Measurements from ENCODE around the gene EEIG1. TPM values are rescaled to one million over a fixed set of nuclear protein-coding genes. Genes with fewer than 3 reads are reported as not detected.

The EEIG1 gene
- total and polyA plus RNA-seq, 9 of the 15 experiments (the other 6 are each of a cell fraction or from before 2014, with no cell fraction given), result 0.17 to 16.7 (median 3.6) TPM

DNA sequence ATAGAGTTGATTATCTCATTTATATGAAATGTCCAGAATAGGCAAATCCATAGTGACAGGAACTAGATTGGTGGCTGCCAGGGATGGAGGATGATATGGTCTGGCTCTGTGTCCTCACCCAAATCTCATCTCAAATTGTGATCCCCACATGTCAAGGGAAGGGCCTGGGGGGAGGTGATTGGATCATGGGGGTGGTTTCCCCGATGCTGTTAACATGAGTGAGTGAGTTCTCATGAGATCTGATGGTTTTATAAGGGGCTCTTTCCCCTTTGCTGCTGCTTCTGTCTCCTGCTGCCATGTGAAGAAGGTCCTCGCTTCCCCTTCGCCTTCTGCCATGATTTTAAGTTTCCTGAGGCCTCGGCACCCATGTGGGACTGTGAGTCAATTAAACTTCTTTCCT, 21.4 kb downstream of the EEIG1 start (continued):
- TF ChIP-seq, protein P1, sequence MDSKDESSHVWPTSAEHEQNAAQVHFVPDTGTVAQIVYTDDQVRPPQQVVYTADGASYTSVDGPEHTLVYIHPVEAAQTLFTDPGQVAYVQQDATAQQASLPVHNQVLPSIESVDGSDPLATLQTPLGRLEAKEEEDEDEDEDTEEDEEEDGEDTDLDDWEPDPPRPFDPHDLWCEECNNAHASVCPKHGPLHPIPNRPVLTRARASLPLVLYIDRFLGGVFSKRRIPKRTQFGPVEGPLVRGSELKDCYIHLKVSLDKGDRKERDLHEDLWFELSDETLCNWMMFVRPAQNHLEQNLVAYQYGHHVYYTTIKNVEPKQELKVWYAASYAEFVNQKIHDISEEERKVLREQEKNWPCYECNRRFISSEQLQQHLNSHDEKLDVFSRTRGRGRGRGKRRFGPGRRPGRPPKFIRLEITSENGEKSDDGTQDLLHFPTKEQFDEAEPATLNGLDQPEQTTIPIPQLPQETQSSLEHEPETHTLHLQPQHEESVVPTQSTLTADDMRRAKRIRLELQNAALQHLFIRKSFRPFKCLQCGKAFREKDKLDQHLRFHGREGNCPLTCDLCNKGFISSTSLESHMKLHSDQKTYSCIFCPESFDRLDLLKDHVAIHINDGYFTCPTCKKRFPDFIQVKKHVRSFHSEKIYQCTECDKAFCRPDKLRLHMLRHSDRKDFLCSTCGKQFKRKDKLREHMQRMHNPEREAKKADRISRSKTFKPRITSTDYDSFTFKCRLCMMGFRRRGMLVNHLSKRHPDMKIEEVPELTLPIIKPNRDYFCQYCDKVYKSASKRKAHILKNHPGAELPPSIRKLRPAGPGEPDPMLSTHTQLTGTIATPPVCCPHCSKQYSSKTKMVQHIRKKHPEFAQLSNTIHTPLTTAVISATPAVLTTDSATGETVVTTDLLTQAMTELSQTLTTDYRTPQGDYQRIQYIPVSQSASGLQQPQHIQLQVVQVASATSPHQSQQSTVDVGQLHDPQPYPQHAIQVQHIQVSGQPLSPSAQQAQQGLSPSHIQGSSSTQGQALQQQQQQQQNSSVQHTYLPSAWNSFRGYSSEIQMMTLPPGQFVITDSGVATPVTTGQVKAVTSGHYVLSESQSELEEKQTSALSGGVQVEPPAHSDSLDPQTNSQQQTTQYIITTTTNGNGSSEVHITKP (IDR thresholded peaks at IDR 0.05; ENCODE audit: partially characterized antibody), result no peak
- TF ChIP-seq ZNF444 (CRISPR knock-in tag; IDR thresholded peaks at IDR 0.05) (no peak), KLF1 (tag; IDR thresholded peaks at IDR 0.05) (no peak), HDAC2 (IDR thresholded peaks at IDR 0.05) (no peak), FOXK2 (conservative IDR thresholded peaks at IDR 0.05 in 1 of 2, IDR thresholded peaks at IDR 0.05 in 1 of 2; ENCODE audit: low read depth in 2 of 2) (no peak)
- TF ChIP-seq, protein P2, sequence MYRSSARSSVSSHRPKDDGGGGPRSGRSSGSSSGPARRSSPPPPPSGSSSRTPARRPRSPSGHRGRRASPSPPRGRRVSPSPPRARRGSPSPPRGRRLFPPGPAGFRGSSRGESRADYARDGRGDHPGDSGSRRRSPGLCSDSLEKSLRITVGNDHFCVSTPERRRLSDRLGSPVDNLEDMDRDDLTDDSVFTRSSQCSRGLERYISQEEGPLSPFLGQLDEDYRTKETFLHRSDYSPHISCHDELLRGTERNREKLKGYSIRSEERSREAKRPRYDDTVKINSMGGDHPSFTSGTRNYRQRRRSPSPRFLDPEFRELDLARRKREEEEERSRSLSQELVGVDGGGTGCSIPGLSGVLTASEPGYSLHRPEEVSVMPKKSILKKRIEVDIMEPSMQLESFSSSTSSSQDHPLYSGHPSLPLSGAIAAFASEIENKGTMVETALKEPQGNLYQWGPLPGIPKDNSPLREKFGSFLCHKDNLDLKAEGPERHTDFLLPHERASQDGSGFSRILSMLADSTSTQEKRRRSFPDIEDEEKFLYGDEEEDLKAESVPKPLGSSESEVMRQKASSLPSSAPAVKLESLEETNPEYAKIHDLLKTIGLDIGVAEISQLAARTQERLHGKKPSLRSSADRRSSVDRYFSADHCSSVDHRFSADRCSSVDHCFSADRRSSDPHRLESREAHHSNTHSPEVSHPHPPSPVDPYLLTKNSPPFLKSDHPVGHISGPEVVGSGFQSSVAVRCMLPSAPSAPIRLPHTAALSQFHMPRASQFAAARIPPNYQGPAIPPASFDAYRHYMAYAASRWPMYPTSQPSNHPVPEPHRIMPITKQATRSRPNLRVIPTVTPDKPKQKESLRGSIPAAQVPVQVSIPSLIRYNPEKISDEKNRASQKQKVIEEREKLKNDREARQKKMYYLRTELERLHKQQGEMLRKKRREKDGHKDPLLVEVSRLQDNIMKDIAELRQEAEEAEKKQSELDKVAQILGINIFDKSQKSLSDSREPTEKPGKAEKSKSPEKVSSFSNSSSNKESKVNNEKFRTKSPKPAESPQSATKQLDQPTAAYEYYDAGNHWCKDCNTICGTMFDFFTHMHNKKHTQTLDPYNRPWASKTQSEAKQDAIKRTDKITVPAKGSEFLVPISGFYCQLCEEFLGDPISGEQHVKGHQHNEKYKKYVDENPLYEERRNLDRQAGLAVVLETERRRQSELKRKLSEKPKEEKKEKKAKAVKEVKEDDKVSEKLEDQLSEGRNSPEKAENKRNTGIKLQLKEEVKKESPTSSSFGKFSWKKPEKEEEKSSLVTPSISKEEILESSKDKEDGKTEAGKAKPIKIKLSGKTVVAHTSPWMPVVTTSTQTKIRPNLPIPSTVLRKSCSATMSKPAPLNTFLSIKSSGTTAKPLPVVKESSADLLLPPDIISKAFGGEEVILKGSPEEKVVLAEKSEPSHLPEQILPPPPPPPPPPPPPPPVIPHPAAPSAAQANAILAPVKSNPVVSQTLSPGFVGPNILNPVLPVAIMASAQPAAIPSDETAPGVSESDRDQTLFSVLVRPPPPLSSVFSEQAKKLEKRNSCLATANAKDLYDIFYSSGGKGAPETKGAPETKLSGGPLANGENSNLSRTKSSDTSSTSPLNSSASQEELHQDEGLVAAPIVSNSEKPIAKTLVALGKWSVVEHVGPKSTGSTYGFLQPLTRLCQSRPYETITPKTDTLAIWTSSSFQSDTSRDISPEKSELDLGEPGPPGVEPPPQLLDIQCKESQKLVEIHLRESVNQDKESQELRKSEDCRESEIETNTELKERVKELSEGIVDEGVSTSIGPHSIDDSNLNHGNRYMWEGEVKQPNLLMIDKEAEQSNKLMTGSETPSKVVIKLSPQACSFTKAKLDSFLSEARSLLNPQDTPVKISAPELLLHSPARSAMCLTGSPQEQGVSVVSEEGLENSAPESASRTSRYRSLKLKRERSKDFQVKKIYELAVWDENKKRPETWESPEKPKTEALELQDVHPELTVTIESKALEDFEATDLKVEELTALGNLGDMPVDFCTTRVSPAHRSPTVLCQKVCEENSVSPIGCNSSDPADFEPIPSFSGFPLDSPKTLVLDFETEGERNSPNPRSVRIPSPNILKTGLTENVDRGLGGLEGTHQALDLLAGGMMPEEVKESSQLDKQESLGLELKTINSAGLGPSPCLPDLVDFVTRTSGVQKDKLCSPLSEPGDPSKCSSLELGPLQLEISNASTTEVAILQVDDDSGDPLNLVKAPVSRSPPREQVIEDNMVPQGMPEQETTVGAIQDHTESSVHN (IDR thresholded peaks at IDR 0.05; ENCODE audit: borderline replicate concordance in 1 of 2, low read depth in 1 of 2), result no peak
- TF ChIP-seq, protein P3, sequence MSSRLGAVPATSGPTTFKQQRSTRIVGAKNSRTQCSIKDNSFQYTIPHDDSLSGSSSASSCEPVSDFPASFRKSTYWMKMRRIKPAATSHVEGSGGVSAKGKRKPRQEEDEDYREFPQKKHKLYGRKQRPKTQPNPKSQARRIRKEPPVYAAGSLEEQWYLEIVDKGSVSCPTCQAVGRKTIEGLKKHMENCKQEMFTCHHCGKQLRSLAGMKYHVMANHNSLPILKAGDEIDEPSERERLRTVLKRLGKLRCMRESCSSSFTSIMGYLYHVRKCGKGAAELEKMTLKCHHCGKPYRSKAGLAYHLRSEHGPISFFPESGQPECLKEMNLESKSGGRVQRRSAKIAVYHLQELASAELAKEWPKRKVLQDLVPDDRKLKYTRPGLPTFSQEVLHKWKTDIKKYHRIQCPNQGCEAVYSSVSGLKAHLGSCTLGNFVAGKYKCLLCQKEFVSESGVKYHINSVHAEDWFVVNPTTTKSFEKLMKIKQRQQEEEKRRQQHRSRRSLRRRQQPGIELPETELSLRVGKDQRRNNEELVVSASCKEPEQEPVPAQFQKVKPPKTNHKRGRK (tag; IDR thresholded peaks at IDR 0.05), result no peak

All from K562 (cell line).